Osteoblast (primary cell): ENCODE data around the gene LSM7. TPM values are rescaled to one million over a fixed set of nuclear protein-coding genes. Genes with fewer than 3 reads are reported as not detected.
A peak's percentile ranks its signal among the peaks of the same experiment; 100 is the strongest.

Source experiments
- DNase-seq: peaks from one replicate; pipeline ENCODE4 v3.0.0; 2011; ENCODE audit warnings: low spot score, mixed read lengths; ENCODE audit not compliant: insufficient read length; ENCODE audit errors: missing footprints
- H2AFZ ChIP-seq: 2 replicates; pipeline ENCODE4 v1.6.0; 2011; ENCODE audit warnings: mild to moderate bottlenecking, low read length
- H3K27ac ChIP-seq: 2 replicates; pipeline ENCODE4 v1.5.1; 2011; ENCODE audit warnings: mild to moderate bottlenecking, low read depth, low read length, moderate library complexity
- H3K27me3 ChIP-seq: 2 replicates; pipeline ENCODE4 v1.6.0; 2012; ENCODE audit warnings: mild to moderate bottlenecking, control low read depth, inconsistent platforms, low read length, moderate library complexity; ENCODE audit not compliant: insufficient read depth
- H3K36me3 ChIP-seq: 2 replicates; pipeline ENCODE4 v1.5.1; 2011; ENCODE audit warnings: mild to moderate bottlenecking, low read length, control low read depth, moderate library complexity; ENCODE audit not compliant: insufficient read depth
- H3K4me1 ChIP-seq: 2 replicates; pipeline ENCODE4 v1.5.1; 2011; ENCODE audit warnings: mild to moderate bottlenecking, low read length, control low read depth, moderate library complexity; ENCODE audit not compliant: insufficient read depth
- H3K4me2 ChIP-seq: 2 replicates; pipeline ENCODE4 v1.6.0; 2011; ENCODE audit warnings: mild to moderate bottlenecking, low read length; ENCODE audit not compliant: insufficient read depth
- H3K4me3 ChIP-seq: fragments of 200-600 bp; sonication (generic); 3 replicates; pipeline ENCODE4 v1.5.1; 2012; ENCODE audit warnings: mild to moderate bottlenecking, low read length, inconsistent platforms; ENCODE audit not compliant: insufficient read depth
- H3K79me2 ChIP-seq: 2 replicates; pipeline ENCODE4 v1.6.0; 2012; ENCODE audit warnings: mild to moderate bottlenecking, low read length, control low read depth, inconsistent platforms; ENCODE audit not compliant: insufficient read depth
- H3K9me3 ChIP-seq: 2 replicates; pipeline ENCODE4 v1.5.1; 2011; ENCODE audit warnings: low read depth, low read length, control low read depth
- H4K20me1 ChIP-seq: 2 replicates; pipeline ENCODE4 v1.6.0; 2012; ENCODE audit warnings: mild to moderate bottlenecking, low read length, control low read depth; ENCODE audit not compliant: insufficient read depth
- CTCF ChIP-seq: IDR thresholded peaks from 2 replicates; pipeline ENCODE4 v1.5.1; 2011; ENCODE audit warnings: mild to moderate bottlenecking, low read depth, low read length, moderate library complexity; ENCODE audit errors: extremely low read depth
- total RNA-seq: library from RNA; depleted of rRNA; stranded (reverse); fragments of >200 nt; gene quantifications from 2 replicates; pipeline ENCODE4 v1.2.3, GENCODE V29; 2012

The LSM7 gene
- total RNA-seq, 1 donor = 57.9 TPM

- H3K79me2 ChIP-seq = no peaks in the 10 kb centered on the region
- no peak overlapping the region for H3K4me3 ChIP-seq
- no peak overlapping the region for H3K27ac ChIP-seq
- H2AFZ ChIP-seq = no peak overlapping the region
- H3K36me3 ChIP-seq = no peaks in the 10 kb centered on the region
- no peaks in the 10 kb centered on the region for H3K4me1 ChIP-seq
- H4K20me1 ChIP-seq = no peaks in the 10 kb centered on the region
- peak; percentile 80 for DNase-seq
- no peak overlapping the region for H3K4me2 ChIP-seq
- no peak for TF ChIP-seq CTCF
- H3K9me3 ChIP-seq = no peaks in the 10 kb centered on the region
- peaks cover 43% of the 10 kb centered on the region for H3K27me3 ChIP-seq
These were observed 32.4 kb upstream of the LSM7 start for GRCh38 chr19:2360833-2361232.

DNA sequence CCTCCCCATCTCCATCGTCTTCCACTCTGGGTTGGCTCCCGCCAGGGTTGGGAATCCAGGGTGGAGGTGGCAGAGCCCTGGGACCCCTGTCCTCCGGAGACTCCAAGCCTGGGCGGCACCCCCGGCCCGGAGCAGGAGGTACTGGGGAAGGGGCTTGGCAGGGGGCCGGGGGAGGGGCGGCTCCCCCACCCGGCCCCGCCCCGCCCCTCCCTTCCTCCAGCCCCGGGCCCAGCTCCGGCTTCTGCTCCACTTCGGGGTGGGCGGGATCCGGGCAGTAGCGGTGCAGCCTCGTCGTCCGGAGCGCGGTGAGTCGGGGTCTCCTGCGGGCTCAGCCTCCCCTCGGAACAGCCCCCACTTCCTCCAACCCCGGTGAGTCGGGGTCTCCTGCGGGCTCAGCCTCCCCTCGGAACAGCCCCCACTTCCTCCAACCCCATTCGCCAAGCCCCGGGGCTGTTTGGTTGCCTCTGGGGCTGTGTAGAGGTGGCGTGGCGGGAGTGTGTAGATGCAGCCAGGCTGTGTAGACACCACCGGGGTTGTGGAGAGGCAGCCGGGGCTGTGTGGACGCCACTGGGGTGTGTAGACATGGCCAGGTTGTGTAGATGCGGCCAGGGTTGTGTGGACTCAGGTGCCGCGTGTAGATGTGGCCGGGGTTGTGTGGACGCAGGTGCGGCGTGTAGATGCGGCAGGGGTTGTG, 31.8 kb upstream of the LSM7 start, which contains the start of gene TMPRSS9:
TSS of gene TMPRSS9 (plus strand) at position 274 of the 694 bp plus-strand sequence. CDS start 29,521 bp downstream, outside the sequence.
- Histone ChIP-seq H3K4me3 (no peak within 1 kb of the TSS), H3K4me2 (no peak within 1 kb of the TSS), H4K20me1 (no peaks in the 10 kb centered on the region), H2AFZ (no peak within 1 kb of the TSS), H3K79me2 (no peaks in the 10 kb centered on the region), H3K27ac (no peak within 1 kb of the TSS), H3K9me3 (no peaks in the 10 kb centered on the region), H3K27me3 (peaks cover 43% of the 10 kb centered on the region), H3K36me3 (no peaks in the 10 kb centered on the region), H3K4me1 (no peaks in the 10 kb centered on the region)
- TF ChIP-seq CTCF = no peak
- no peak for DNase-seq

DNA sequence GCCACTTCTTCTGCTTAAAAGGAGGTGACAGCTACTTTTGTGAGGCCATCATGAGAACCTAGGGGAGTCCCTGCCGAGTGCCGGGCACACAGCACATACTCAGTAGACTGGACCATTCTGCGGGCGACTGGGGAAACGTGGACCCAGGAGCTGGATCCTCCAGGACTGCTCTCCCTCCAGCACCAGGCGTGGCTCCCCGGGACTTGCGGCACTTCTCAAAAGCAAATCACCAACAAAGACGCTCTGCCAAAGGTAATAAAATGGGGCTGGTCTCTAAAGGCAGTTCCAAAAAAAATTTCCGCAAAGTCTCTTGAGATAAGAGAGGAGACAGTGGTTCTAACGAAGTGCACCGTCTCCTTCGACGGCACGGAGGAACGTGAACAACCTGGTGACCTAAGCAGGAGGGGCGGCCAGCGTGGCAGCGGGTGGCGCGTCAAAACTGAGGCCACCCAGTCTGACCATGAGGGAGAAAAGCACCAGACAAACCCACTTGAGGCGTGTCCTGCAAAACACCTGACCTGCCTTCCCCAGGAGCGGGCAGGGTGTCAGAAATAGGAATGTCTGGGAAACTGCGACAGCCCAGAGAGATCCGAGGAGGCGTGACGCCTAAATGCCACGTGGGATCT, 30.3 kb upstream of the LSM7 start:
- no peak for DNase-seq
- Histone ChIP-seq H3K36me3 (no peaks in the 10 kb centered on the region), H4K20me1 (no peaks in the 10 kb centered on the region), H3K4me3 (no peak overlapping the region), H3K27ac (no peak overlapping the region), H3K4me1 (no peaks in the 10 kb centered on the region), H3K9me3 (no peaks in the 10 kb centered on the region), H3K27me3 (peaks cover 38% of the 10 kb centered on the region), H3K79me2 (no peaks in the 10 kb centered on the region), H2AFZ (no peak overlapping the region), H3K4me2 (no peak overlapping the region)
- TF ChIP-seq CTCF = no peak
